H9 (cell line): ENCODE results near the gene PRPF19. TPM values are rescaled to one million over a fixed set of nuclear protein-coding genes. Genes with fewer than 3 reads are reported as not detected.

ENCODE experiments used
- DNase-seq: peaks from one replicate; pipeline ENCODE4 v3.0.0-alpha.2; 2017
- H2AFZ ChIP-seq: one replicate; pipeline ENCODE4 v1.6.1; 2013; ENCODE audit warnings: mild to moderate bottlenecking, low read length, control low read depth, moderate library complexity
- H2AK5ac ChIP-seq: 2 replicates; pipeline ENCODE4 v1.6.1; 2013; ENCODE audit warnings: low read length, control low read depth, mixed read lengths; ENCODE audit not compliant: insufficient read length
- H2BK120ac ChIP-seq: one replicate; pipeline ENCODE4 v1.6.1; 2013; ENCODE audit warnings: low read depth, mild to moderate bottlenecking, low read length, control low read depth, inconsistent platforms; ENCODE audit not compliant: poor library complexity, severe bottlenecking
- H2BK12ac ChIP-seq: 2 replicates; pipeline ENCODE4 v1.6.1; 2013; ENCODE audit warnings: low read length, control low read depth, mixed read lengths, low read depth; ENCODE audit not compliant: insufficient read length
- H2BK15ac ChIP-seq: 2 replicates; pipeline ENCODE4 v1.6.1; 2013; ENCODE audit warnings: low read depth, low read length, control low read depth
- H2BK20ac ChIP-seq: one replicate; pipeline ENCODE4 v1.6.1; 2013; ENCODE audit warnings: low read depth, mild to moderate bottlenecking, low read length, control low read depth, inconsistent platforms; ENCODE audit not compliant: poor library complexity, severe bottlenecking
- H2BK5ac ChIP-seq: 2 replicates; pipeline ENCODE4 v1.6.1; 2013; ENCODE audit warnings: low read length, control low read depth, mixed read lengths; ENCODE audit not compliant: insufficient read length
- H3K14ac ChIP-seq: 2 replicates; pipeline ENCODE4 v1.6.1; 2013; ENCODE audit warnings: low read length, control low read depth; ENCODE audit not compliant: insufficient read depth
- H3K18ac ChIP-seq: 2 replicates; pipeline ENCODE4 v1.6.1; 2013; ENCODE audit warnings: low read depth, mild to moderate bottlenecking, mixed read lengths, low read length, control low read depth; ENCODE audit not compliant: insufficient read length
- H3K23ac ChIP-seq: 2 replicates; pipeline ENCODE4 v1.6.1; 2013; ENCODE audit warnings: low read length, control low read depth, mixed read lengths, low read depth; ENCODE audit not compliant: insufficient read length
- H3K23me2 ChIP-seq: 2 replicates; pipeline ENCODE4 v1.6.1; 2013; ENCODE audit warnings: low read depth, mild to moderate bottlenecking, mixed read lengths, low read length, control low read depth; ENCODE audit not compliant: insufficient read length, poor library complexity, severe bottlenecking
- H3K27ac ChIP-seq: 2 replicates; pipeline ENCODE4 v1.5.1; 2013; ENCODE audit warnings: low read length, control low read depth, mixed read lengths, low read depth; ENCODE audit not compliant: insufficient read length
- H3K27me3 ChIP-seq: 2 replicates; pipeline ENCODE4 v1.6.1; 2013; ENCODE audit warnings: low read length, control low read depth, inconsistent platforms; ENCODE audit not compliant: insufficient read depth
- H3K4ac ChIP-seq: 2 replicates; pipeline ENCODE4 v1.6.1; 2013; ENCODE audit warnings: low read depth, mild to moderate bottlenecking, control low read depth, inconsistent platforms, low read length, moderate library complexity
- H3K4me1 ChIP-seq: 2 replicates; pipeline ENCODE4 v1.6.1; 2013; ENCODE audit warnings: low read length, control low read depth, inconsistent platforms; ENCODE audit not compliant: insufficient read depth
- H3K4me2 ChIP-seq: 2 replicates; pipeline ENCODE4 v1.6.1; 2013; ENCODE audit warnings: low read length, control low read depth, mixed read lengths; ENCODE audit not compliant: insufficient read length, insufficient read depth
- H3K56ac ChIP-seq: 2 replicates; pipeline ENCODE4 v1.6.1; 2013; ENCODE audit warnings: low read depth, mild to moderate bottlenecking, mixed read lengths, low read length, control low read depth; ENCODE audit not compliant: insufficient read length
- H3K79me1 ChIP-seq: 2 replicates; pipeline ENCODE4 v1.6.1; 2013; ENCODE audit warnings: low read depth, mild to moderate bottlenecking, moderate library complexity, low read length, control low read depth, inconsistent platforms; ENCODE audit not compliant: insufficient read depth, poor library complexity, severe bottlenecking
- H3K79me2 ChIP-seq: 2 replicates; pipeline ENCODE4 v1.6.1; 2013; ENCODE audit warnings: low read length, control low read depth, inconsistent platforms; ENCODE audit not compliant: insufficient read depth
- H3K9ac ChIP-seq: 2 replicates; pipeline ENCODE4 v1.6.1; 2013; ENCODE audit warnings: low read length, control low read depth, mixed read lengths; ENCODE audit not compliant: insufficient read length; ENCODE audit errors: extremely low read depth
- H3K9me3 ChIP-seq: one replicate; pipeline ENCODE4 v1.6.1; 2013; ENCODE audit warnings: low read depth, low read length, inconsistent platforms; ENCODE audit not compliant: control insufficient read depth
- H3T11ph ChIP-seq: one replicate; pipeline ENCODE4 v1.6.1; 2013; ENCODE audit warnings: mild to moderate bottlenecking, low read length, control low read depth, inconsistent platforms
- H4K20me1 ChIP-seq: one replicate; pipeline ENCODE4 v1.6.1; 2013; ENCODE audit not compliant: control insufficient read depth, insufficient read length, insufficient read depth
- H4K5ac ChIP-seq: 2 replicates; pipeline ENCODE4 v1.6.1; 2013; ENCODE audit warnings: low read depth, mild to moderate bottlenecking, mixed read lengths, low read length, control low read depth; ENCODE audit not compliant: insufficient read length
- H4K8ac ChIP-seq: replicated peaks from 2 replicates; pipeline ENCODE4 v1.6.1; 2013; ENCODE audit warnings: low read length, control low read depth, mixed read lengths, low read depth; ENCODE audit not compliant: insufficient read length
- H4K91ac ChIP-seq: 2 replicates; pipeline ENCODE4 v1.6.1; 2013; ENCODE audit warnings: low read depth, mild to moderate bottlenecking, moderate library complexity, mixed read lengths, low read length, control low read depth; ENCODE audit not compliant: insufficient read length
- H3K27ac Mint-ChIP-seq, 3 experiments: 2 replicates in 2 of 3; 3 replicates in 1 of 3; pipeline ENCODE4 v1.8.0; 2020 to 2021; ENCODE audit warnings: mixed read lengths in 3 of 3, mild to moderate bottlenecking in 1 of 3, moderate library complexity in 1 of 3
- H3K27me3 Mint-ChIP-seq: 2 replicates; pipeline ENCODE4 v1.8.0; 2021; ENCODE audit warnings: low read depth, mild to moderate bottlenecking, moderate library complexity, mixed read lengths
- H3K36me3 Mint-ChIP-seq, 3 experiments: 2 replicates in 2 of 3; 3 replicates in 1 of 3; pipeline ENCODE4 v1.8.0; 2020 to 2021; ENCODE audit warnings: low read depth in 3 of 3, mixed read lengths in 3 of 3; ENCODE audit not compliant: insufficient read depth in 1 of 3
- H3K4me1 Mint-ChIP-seq, 2 experiments: 2 replicates each; pipeline ENCODE4 v1.8.0; 2020; ENCODE audit warnings: mixed read lengths in 2 of 2
- H3K4me3 Mint-ChIP-seq, 2 experiments: 2 replicates in 1 of 2; 3 replicates in 1 of 2; pipeline ENCODE4 v1.8.0; 2020 to 2021; ENCODE audit warnings: mild to moderate bottlenecking in 2 of 2, mixed read lengths in 2 of 2, moderate library complexity in 1 of 2
- H3K9me3 Mint-ChIP-seq, 2 experiments: 2 replicates in 1 of 2; 3 replicates in 1 of 2; pipeline ENCODE4 v1.8.0; 2020; ENCODE audit warnings: mild to moderate bottlenecking in 2 of 2, mixed read lengths in 2 of 2, moderate library complexity in 1 of 2
- CTCF ChIP-seq: fragments of 200-600 bp; sonication (generic); conservative IDR thresholded peaks from 3 replicates; pipeline ENCODE4 v1.8.0; 2021; ENCODE audit warnings: antibody characterized with exemption, mild to moderate bottlenecking
- WGBS: extraction: QIAGEN DNeasy Blood & Tissue Kit; methylation state at CpG from one replicate; pipeline ENCODE4 v1.1.7; 2013; ENCODE audit warnings: missing lambda C conversion rate, low lambda C conversion rate, mixed read lengths; ENCODE audit not compliant: insufficient read length; ENCODE audit errors: extremely low coverage; 5-methylcytosine and 5-hydroxymethylcytosine counted together
- total RNA-seq: library from RNA; stranded (reverse); gene quantifications from 2 replicates; pipeline ENCODE4 v1.2.1, GENCODE V29; 2021

PRPF19 gene
- total RNA-seq, 1 experiment from 2014 or later, result 130 TPM

DNA sequence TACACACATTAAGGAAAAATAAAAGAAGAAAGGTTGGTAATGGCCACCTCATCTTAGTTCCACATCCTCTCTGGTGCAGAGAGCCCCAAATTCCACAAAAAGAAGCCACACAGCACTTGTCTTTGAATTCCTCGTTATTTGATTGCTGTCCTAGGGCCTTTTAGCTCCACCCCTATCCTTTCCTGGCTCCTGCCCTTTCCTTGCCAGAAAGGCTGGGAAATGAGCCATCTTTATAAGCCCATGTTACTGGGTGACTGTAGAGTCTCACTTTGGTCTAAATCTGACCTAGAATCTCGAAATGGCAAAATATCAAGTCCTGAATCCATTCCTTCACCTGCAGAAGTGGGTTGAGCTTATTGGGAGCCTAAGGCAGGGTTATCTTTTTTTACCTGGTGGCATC lies 13.6 kb upstream of the PRPF19 start:
- Histone ChIP-seq H4K5ac (no peak overlapping the region), H3K4me1 (peaks cover 2% of the 10 kb centered on the region), H3K18ac (no peak overlapping the region), H3K23me2 (peaks cover 13% of the 10 kb centered on the region), H3T11ph (no peak overlapping the region), H3K56ac (no peak overlapping the region), H2BK20ac (no peak overlapping the region), H3K79me1 (no peaks in the 10 kb centered on the region), H3K27ac (no peak overlapping the region), H3K9ac (no peak overlapping the region), H3K79me2 (no peaks in the 10 kb centered on the region; the same call in 1 of the 2 replicates), H2BK5ac (no peak overlapping the region), H2BK15ac (no peak overlapping the region), H4K8ac (no peak overlapping the region), H2AK5ac (no peak overlapping the region), H4K91ac (no peak overlapping the region), H3K4me2 (no peak overlapping the region), H4K20me1 (no peaks in the 10 kb centered on the region), H2BK12ac (no peak overlapping the region), H2AFZ (no peak overlapping the region), H3K14ac (no peak overlapping the region), H3K4ac (no peak overlapping the region), H3K23ac (no peak overlapping the region), H3K9me3 (no peaks in the 10 kb centered on the region), H2BK120ac (no peak overlapping the region), H3K27me3 (no peaks in the 10 kb centered on the region)
- H3K9me3 Mint-ChIP-seq, result no peaks in the 10 kb centered on the region
- peaks cover 28 to 31% of the 10 kb centered on the region in 2 experiments for H3K4me1 Mint-ChIP-seq
- no peak overlapping the region for H3K27ac Mint-ChIP-seq
- H3K27me3 Mint-ChIP-seq, result peaks cover 4% of the 10 kb centered on the region
- H3K4me3 Mint-ChIP-seq, result no peak overlapping the region
- no peak for TF ChIP-seq CTCF
- H3K36me3 Mint-ChIP-seq, result peaks cover 13 to 44% (median 23%) of the 10 kb centered on the region in 3 experiments; a peak in 6 of 7 replicates
- WGBS, result no CpG with 5 or more reads among the region's 2 CpGs
- DNase-seq, result no peak
